GM19035 (cell line): ENCODE measurements around the gene SHCBP1L.
"Not testable (repeated sequence)": the region's sequence is repeated elsewhere in the genome, so short reads cannot be mapped to it uniquely, and the experiment has no call there.

Experiments used
- ATAC-seq: cut with Tn5 transposase; IDR thresholded peaks from one replicate; pipeline ENCODE4 v1.9.1; 2021; ENCODE audit not compliant: unreplicated experiment

The SHCBP1L gene

DNA sequence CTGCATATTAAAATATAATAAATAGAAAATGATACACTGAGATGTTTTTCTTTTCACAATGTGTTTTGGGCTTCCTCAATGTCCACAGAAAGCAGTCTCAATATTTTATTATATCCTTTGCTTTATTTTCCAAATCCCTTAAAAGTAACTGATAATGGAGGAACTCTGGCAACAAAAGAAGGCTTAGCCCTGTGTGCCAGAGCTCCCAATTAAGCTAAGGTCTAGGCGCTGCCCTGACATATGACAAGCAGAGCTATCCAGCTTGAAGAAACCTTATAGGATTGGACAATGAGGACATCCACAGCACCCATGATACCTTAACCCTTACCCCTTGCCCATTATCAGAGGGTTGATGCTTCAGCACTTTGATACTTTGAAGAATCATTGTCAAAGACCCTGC, 12.9 kb upstream of the SHCBP1L start:
- ATAC-seq = no peak

DNA sequence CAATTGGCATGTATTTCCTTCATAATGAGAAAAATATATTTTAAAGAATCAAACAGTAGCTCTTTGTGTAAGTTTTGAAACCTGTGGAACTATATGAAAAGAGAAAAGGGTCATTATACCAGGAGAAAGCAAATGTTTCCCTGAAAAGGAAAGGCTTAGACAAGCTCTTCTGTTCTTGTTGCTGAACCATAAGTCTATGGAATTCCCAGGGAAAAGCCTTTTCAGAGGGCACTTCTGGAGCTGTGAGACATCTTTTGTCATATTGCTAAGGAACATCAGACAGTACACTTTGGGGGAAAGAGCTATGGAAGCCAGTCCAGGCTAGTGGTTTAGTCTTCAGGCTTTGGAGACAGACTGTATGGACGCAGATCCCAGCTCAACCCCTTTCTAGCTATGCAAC, 12.1 kb upstream of the SHCBP1L start:
- no peak for ATAC-seq

DNA sequence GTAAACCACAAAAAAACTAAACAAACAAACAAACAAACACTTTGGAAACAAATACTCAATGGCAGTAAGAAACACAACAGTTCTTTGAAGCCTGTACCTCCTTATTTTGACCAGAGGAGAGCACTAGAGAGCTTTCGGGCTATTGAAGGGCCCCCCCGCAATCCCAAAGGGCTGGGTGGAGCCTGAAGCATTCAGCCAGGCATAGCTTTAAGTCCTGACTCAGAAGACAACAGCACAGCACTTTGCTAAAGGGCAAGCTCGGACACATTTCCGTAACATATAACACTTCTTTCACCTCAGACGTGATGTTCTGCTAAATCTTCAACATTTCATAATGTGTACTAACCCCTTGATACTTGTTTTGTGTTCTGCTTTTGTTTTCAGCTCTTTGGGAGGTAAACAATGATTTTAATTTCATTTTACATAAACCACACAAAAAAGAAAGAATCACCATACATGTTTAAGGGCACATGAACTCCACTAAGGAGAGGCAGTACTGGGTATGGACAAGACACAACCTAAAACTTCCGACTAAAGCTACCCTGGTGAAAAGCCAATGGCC, 9.7 kb upstream of the SHCBP1L start:
- ATAC-seq = peak; percentile 99

DNA sequence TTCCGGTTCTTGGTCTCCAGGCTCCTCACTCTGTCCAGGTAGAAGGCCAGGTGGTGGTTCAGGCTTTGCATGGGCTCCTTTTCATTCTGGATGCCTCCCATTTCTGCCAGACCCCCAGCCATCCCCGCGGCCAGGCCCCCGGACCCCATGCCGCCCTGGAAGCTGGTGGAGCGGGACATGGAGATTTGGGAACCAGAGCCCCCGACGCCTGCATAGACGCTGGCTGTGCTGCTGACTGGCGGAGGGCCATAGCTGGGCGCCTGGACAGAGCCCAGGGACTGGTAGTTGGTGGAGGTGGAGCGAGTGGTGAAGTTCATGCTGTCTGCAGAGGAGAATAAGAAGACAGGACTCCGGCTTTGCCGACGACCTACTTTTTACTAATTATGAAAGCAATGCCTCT, 7.1 kb upstream of the SHCBP1L start:
- ATAC-seq = no peak

DNA sequence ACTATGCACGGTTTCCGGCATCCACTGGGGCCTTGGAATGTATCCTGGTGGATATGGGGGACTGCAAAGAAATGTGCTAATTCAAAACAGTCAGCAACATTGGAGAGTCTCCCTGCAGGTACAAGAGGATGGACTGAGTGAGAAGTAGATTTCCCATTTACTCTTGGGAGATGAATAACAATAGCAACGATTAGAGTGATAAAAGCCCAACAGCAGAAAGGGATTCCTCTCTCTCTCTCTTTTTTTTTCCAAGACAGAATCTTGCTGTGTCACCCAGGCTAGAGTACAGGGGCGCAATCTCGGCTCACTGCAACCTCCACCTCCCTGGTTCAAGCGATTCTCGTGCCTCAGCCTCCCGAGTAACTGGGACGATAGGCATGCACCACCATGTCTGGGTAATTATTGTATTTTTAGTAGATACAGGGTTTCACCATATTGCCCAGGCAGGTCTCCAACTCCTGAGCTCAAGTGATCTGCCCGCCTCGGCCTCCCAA, 5.0 kb upstream of the SHCBP1L start:
- no peak for ATAC-seq

DNA sequence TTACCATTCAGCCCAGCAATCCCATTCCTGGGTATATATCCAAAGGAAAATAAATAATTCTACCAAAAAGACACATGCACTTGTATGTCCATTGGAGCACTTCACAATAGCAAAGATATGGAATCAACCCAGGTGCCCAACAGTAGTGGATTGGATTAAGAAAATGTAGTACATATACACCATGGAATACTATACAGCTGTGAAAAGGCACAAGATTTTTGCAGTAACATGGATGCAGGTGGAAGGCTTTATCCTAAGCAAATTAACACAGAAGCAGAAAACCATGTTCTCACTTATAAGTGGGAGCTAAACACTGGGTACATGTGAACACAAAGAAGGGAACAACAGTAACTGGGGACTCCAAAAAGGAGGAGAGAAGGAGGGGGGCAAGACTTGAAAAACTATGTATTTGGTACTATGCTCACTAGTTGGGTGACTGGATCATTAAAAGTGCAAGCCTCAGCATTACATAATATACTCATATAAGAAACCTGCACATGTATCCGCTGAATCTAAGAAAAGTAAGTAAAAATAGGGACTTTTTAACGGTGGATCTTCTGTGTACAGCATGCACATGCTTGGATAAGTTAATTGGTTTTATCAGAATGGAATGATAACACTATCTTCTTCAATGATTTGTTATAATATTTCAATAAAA, 3.9 kb upstream of the SHCBP1L start:
- no peak for ATAC-seq

DNA sequence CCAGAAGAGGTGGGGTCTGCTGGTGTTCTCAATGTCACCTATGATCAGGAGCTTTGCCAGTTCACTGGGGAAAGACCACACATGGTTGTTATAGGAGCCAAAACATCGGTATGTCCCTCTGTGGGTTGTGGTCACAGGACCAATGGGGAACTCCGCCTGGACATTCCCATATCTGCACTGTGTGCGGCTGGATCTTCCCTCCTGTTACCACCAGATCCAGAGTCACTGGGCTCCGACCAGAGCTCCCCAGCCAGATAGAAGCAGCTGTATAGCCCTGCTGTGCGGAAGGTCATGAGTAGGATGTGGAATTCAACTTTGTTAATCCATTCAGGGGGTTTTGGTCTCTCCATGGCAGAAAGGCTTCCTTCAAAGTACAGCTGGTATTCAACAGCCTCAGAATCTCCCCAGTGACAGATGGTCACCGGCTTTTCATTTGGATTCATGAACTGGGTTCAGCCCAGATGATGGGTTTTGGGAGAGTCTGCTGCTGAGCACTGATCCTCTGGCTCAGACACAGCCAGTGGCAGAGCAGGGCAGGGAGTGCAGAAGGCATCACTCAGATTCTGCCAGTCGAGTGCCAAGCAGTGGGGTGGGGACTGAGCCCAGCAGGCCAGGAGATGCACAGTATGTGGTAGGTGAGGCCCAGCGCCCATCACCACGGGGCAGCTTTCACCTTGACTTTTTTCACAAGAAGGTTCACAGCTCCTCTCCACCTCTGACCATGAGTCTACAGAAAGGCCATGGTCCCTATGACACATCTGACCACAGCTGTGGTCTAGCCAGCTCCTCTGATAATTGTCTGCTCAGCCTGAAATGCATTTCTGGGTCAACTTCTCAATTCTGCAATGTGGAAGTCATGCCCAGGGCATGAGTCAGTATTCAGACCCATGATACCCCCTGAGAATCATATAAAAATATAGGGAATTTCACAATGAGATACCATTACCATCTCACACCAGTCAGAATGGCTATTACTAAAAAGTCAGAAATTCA, 2.9 kb upstream of the SHCBP1L start:
- ATAC-seq = no peak

DNA sequence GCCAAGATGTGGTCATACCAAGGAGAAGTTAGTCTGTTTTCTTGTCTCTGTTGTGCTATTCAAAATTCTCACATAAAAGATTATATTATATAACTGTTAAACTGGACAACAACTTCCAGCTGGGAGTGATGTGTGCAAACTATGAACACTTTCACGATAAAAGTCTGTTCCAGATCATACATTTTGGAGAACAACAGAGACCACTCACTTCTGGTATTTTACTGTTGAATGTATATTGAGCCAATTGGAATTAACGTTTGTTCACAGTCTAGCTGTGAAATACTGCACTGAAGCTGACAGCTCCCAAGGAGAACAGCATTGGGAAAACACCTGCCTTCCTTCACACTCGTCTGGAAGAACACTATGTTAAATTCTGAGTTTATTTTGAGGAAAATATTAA, 860 bp upstream of the SHCBP1L start:
- no peak for ATAC-seq

DNA sequence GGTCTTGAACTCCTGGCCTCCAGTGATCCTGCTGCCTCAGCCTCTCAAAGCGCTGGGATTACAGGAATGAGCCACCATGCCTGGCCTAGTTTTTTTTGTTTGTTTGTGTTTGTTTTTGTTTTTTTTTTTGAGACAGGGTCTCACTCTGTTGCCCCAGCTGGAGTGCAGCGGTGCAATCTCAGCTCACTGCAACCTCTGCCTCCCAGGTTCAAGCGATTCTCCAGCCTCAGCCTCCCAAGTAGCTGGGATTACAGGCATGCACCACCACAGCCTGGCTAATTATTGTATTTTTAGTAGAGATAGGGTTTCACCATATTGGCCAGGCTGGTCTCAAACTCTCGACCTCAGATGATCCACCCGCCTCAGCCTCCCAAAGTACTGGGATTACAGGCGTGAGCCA, 9.6 kb downstream of the SHCBP1L start:
- not testable (repeated sequence) for ATAC-seq

DNA sequence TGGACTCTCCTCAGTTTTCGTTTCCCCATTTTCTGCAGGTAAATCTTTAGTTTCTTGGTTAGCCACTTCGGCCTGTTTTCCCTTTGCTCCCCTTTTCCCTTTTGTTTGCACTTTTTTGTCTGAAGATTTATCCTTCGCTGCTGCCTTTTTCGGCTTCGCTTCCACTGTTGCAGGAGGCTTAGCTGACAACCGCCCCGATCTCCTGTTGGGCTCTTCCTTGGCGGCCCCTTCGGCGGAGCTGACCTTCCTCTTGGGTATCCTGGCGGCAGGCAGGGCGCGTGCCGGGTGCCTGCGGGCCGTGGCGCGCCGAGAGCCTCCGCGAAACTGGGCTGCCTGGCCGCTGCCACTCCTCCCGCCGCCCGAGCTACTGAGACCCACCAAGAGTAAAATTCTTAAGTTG, 10.8 kb downstream of the SHCBP1L start:
- ATAC-seq = not testable (repeated sequence)

DNA sequence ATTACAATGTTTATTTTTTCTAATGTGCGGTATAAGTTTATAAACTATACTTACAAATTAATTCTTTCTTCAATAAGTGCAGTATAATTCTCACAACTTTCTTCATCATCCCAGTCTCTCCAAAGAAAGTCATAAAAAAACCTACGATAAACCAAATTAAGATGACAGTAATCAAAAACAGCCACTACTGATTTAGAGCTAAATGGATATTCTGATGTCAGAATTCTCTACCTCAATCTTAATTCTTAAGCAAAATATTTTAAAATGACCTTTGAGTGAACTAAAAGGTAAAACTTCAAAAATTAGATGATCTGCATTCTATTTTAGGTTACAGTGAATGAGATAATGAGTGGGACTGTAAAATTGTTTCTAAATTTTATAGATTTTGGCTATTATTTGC, 13.6 kb downstream of the SHCBP1L start:
- ATAC-seq = no peak

DNA sequence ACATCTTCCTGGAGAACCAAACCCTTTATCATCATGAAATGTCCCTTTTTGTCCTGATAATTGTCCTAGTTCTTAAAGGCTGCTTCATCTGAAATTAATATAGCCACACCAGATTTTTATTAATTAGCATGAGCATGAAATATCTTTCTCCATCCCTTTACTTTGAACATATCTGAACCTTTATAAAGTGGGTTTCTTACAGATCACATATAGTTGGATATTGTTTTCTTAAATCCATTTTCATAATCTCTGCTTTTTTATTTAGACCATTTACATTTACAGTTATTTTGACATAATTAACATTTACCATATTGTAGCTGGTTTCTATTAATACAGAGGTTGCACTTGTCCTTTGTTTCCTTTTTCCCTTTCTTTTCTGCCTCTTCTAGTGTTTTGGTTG, 17.2 kb downstream of the SHCBP1L start:
- no peak for ATAC-seq

DNA sequence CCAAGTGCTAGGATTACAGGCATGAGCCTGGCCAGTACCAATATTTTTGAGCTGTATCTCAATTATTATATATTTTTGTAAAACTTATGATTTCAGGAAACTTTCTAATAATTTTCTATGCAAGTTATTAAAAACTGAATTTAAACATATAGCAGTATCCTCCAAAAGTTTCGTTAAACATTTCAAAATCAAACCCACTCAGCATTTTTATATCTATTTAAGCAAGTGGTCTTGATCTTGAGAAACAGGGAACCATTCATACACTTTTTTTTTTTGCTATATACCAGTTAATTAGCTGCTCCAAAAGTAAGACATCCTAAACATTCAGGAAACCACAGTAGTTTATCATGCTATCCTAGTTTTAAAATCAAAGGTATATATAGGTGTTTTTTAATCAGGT, 22.0 kb downstream of the SHCBP1L start:
- ATAC-seq = no peak

DNA sequence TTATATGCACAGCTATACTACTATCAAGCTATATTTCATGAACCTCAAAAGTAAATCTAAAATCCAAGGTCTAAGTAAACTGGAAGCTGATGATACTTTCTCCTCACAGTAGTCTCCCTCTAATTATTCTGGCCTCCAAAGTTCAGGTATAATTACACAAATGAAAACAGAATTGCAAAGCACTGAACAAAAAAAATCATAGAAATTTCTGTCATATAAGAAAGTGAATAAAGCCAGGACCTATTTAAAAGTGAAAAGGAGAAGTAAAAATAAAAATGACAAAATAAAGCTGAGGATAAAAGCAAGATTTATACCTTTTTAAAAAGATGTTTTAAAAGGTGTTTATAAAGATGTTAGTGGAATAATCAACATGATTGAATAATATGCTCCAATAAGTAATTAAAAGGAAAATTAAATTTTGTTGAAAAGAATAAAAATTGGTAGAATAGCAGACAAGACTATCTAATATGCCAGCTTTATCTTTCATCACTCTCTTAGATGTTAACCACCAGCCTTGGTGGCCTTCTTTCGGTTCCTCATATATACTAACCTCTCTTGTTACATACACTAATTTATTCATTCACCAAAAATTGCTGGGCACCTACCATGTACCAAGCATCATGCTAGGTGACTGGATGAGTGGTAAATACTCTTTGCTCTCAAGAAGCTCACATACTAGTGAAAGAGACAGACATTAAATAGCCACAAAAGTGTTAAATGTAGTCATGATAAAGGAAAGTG, 25.1 kb downstream of the SHCBP1L start:
- ATAC-seq = peak; percentile 65

DNA sequence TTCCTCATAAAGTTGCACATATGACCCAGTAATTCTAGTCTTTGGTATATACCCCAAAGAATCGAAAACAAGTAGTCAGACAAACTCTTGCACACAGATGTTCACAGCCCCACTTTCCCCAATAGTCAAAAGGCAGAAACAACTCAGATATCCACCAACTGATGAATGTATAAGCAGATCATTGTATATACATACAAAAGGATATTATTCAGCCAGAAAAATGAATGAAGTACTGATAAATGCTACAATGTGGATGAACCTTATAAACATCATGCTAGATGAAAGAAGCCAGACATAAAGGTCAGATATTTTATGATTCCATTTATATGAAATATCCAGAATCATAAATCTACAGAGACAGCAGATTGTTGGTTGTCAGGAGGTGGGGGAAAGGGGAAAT, 27.3 kb downstream of the SHCBP1L start:
- no peak for ATAC-seq

DNA sequence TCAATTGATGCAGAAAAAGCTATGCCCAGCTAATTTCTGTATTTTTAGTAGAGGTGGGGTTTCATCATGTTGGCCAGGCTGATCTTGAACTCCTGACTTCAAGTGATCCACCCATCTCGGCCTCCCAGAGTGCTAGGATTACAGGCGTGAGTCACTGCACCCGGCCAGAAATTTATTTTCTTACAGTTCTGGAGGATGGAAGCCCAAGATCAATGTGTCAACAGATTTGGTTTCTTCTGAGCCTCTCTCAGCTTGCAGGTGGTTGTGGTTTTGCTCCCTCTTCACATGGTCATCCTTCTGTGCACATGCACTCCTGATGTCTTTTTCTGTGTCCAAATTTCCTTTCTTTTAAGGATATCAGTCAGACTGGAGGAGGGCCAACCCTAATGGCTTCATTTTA, 35.6 kb downstream of the SHCBP1L start:
- no peak for ATAC-seq

DNA sequence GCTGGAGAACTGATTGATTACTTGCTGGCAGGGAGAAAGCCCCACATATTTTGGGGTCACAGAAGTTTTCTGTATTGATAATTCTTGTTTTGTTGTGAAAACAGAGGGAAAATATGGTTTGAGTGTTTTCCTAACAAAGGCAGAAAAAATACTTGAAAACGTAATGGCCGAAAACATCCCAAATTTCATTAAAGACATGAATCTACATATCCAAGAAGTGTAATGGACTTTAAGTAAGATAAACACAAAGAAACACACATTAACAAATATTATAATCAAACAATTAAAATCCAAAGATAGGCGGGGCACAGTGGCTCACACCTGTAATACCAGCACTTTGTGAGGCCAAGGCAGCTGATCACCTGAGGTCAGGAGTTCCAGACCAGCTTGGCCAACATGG, 39.6 kb downstream of the SHCBP1L start:
- ATAC-seq = no peak

DNA sequence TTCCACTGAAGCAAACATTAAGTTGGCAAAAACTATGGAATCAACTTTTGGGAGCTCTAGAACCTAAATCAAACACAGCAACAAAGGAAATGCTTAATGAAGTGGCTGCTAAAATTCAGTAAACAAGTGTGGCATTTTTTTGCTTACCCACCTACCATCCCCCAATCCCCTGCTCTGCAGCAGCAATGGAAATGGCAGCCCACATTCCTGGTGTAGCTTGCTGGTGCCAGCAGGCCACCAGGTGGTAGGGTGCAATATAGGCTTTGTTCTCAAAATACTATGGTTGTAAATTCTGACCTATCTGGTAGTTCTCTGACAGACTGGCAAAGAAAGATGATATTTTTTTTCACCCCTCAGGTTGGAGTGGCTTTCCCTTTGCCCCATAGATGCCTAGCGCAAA, 42.8 kb downstream of the SHCBP1L start:
- no peak for ATAC-seq

DNA sequence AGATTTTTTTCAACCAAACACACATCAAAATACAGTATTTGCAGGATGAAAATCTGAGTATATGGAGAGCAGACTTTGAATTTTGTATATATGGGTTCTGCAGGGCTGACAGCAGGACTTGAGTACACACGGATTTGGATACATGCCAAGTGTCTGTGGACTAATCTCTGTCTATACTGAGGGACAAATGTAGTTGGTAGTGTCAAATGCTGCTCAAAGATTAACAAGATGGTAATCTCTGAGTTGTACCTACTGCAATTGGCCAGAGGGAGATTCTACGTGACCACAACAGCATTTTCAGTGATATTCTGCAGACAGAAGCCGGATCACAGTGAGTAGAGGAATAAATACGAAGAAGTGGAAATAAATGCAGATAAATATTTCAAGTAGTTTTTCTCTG, 43.4 kb downstream of the SHCBP1L start:
- ATAC-seq = no peak

DNA sequence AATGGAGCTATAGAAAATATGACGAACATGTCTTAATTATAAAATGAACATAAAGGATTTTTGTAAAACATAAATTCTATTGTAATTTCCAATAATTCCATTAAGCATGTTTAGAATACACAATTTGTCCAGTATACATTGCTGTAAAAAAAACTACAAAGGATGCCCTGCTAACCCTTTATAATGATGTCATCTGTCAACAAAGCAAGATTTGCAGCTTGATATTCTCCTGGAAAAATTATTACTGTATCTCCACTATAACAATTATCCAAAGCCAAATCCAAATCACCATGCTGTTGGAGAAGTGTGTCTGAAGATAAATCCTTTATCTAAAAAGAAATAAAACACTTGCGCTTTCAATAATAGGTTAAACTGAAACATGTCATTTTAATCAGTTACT, 47.6 kb downstream of the SHCBP1L start:
- ATAC-seq = no peak

DNA sequence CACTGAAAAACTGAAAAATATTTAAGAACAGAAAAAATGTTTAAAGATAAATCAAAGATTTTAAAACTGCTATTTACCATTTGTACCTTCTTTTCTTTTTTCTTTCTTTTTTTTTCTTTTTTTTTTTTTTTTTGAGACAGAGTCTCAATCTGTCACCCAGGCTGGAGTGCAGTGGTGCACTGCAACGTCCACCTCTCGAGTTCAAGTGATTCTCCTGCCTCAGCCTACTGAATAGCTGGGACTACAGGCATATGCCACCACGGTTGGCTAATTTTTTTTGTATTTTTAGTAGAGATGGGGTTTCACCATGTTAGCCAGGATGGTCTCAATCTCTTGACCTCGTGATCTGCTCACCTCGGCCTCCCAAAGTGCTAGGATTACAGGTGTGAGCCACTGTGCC, 51.0 kb downstream of the SHCBP1L start:
- not testable (repeated sequence) for ATAC-seq
